BJ (cell line): ENCODE measurements around the gene BROX. TPM values are rescaled to one million over a fixed set of nuclear protein-coding genes. Genes with fewer than 3 reads are reported as not detected.
"Not testable (repeated sequence)": the region's sequence is repeated elsewhere in the genome, so short reads cannot be mapped to it uniquely, and the experiment has no call there.

Experiments
- CTCF ChIA-PET: fragments of 350-600 bp; formaldehyde crosslinking; extraction: SDS; loops from one replicate; lab custom pipeline; 2021; ENCODE audit warnings: antibody characterized with exemption, inconsistent platforms; lab: Yijun Ruan, JAX
- POLR2A ChIA-PET: fragments of 300-600 bp; sonication (Branson Sonifier 250); formaldehyde crosslinking; extraction: SDS; loops from one replicate; lab custom pipeline; 2021; ENCODE audit warnings: antibody characterized with exemption; lab: Charles Lee
- DNase-seq: peaks from one replicate; pipeline ENCODE4 v3.0.0-alpha.2; 2011; ENCODE audit warnings: low read depth
- H3K27me3 ChIP-seq: 2 replicates; pipeline ENCODE4 v1.6.0; 2011; ENCODE audit warnings: low read length; ENCODE audit not compliant: control insufficient read depth, insufficient read depth
- H3K36me3 ChIP-seq: 2 replicates; pipeline ENCODE4 v1.5.1; 2011; ENCODE audit warnings: low read length; ENCODE audit not compliant: control insufficient read depth, insufficient read depth
- H3K4me3 ChIP-seq: 2 replicates; pipeline ENCODE4 v1.5.1; 2011; ENCODE audit warnings: low read depth, mild to moderate bottlenecking, control low read depth, low read length
- CTCF ChIP-seq: IDR thresholded peaks from 2 replicates; pipeline ENCODE4 v1.5.1; 2011; ENCODE audit warnings: low read depth, mild to moderate bottlenecking, control low read depth, inconsistent platforms, low read length, moderate library complexity; ENCODE audit not compliant: insufficient read depth
- polyA plus RNA-seq: library from polyadenylated mRNA; depleted of rRNA; stranded (reverse); fragments of >200 nt; gene quantifications from 2 replicates; pipeline ENCODE4 v1.2.3, GENCODE V29; 2011

Gene BROX
- polyA plus RNA-seq, 1 experiment = 2.6 TPM

GRCh38 chr1:222751255-222751654, 38.9 kb downstream of the BROX start:
- no peaks in the 10 kb centered on the region for H3K27me3 ChIP-seq
- no peak overlapping the region for H3K4me3 ChIP-seq
- no peak for TF ChIP-seq CTCF
- no peak for DNase-seq
- no peaks in the 10 kb centered on the region for H3K36me3 ChIP-seq
- ChIA-PET POLR2A (no interaction called here), CTCF (interaction anchor here (1.4 to 2.3 kb wide), 5 partner anchors 15 to 339 kb away, joined by 3 to 11 read pairs (median 6); partner anchors contain the start of gene FAM177B)

GRCh38 chr1:222754366-222755139, 42.2 kb downstream of the BROX start:
- no peak for TF ChIP-seq CTCF
- peak; percentile 98 for DNase-seq
- ChIA-PET POLR2A (no interaction called here), CTCF (interaction anchor here (0.6 to 1.1 kb wide), 3 partner anchors 11 to 18 kb away, joined by 3 read pairs; partner anchors contain the start of gene FAM177B)
- Histone ChIP-seq H3K4me3 (no peak overlapping the region), H3K27me3 (no peaks in the 10 kb centered on the region), H3K36me3 (no peaks in the 10 kb centered on the region)

- Histone ChIP-seq H3K27me3 (no peaks in the 10 kb centered on the region; the same call in 1 of the 2 replicates), H3K36me3 (no peaks in the 10 kb centered on the region), H3K4me3 (no peak overlapping the region)
- ChIA-PET POLR2A (no interaction called here), CTCF (interaction anchor here (1.4 kb wide), 1 partner anchor 11 kb away, joined by 4 read pairs; no protein-coding TSS in a partner anchor)
- TF ChIP-seq CTCF = no peak
- DNase-seq = no peak
Observed at GRCh38 chr1:222757646-222758268, 45.4 kb downstream of the BROX start.

- Histone ChIP-seq H3K27me3 (no peaks in the 10 kb centered on the region; the same call in 1 of the 2 replicates), H3K4me3 (no peak overlapping the region), H3K36me3 (no peaks in the 10 kb centered on the region)
- ChIA-PET POLR2A (no interaction called here), CTCF (no interaction called here)
- no peak for TF ChIP-seq CTCF
- no peak for DNase-seq
Observed at GRCh38 chr1:222759451-222760035, 47.2 kb downstream of the BROX start.

- ChIA-PET POLR2A (no interaction called here), CTCF (no interaction called here)
Observed at GRCh38 chr1:222761083-222761482, 48.7 kb downstream of the BROX start.

GRCh38 chr1:222762178-222762577, 49.8 kb downstream of the BROX start:
- POLR2A ChIA-PET, DNase-seq, CTCF ChIA-PET, H3K36me3 ChIP-seq, H3K27me3 ChIP-seq, H3K4me3 ChIP-seq: not testable (repeated sequence)

More at GRCh38 chr1:222761083-222761482, 48.7 kb downstream of the BROX start:
- Histone ChIP-seq H3K27me3 (no peaks in the 10 kb centered on the region; the same call in 1 of the 2 replicates), H3K4me3 (no peak overlapping the region), H3K36me3 (no peaks in the 10 kb centered on the region)
- no peak for DNase-seq
- no peak for TF ChIP-seq CTCF
